GM18526 (cell line): ENCODE measurements around the gene ZNF385C.
A peak's percentile ranks its signal among the peaks of the same experiment; 100 is the strongest.

Experiments used
- POLR2A ChIP-seq: IDR thresholded peaks from 3 replicates; pipeline ENCODE4 v1.6.1; 2011; ENCODE audit not compliant: insufficient read length; ENCODE audit errors: extremely low read depth

ZNF385C gene

GRCh38 chr17:42113293-42114069 is 15.2 kb upstream of the ZNF385C start:
- no peak for TF ChIP-seq POLR2A

DNA sequence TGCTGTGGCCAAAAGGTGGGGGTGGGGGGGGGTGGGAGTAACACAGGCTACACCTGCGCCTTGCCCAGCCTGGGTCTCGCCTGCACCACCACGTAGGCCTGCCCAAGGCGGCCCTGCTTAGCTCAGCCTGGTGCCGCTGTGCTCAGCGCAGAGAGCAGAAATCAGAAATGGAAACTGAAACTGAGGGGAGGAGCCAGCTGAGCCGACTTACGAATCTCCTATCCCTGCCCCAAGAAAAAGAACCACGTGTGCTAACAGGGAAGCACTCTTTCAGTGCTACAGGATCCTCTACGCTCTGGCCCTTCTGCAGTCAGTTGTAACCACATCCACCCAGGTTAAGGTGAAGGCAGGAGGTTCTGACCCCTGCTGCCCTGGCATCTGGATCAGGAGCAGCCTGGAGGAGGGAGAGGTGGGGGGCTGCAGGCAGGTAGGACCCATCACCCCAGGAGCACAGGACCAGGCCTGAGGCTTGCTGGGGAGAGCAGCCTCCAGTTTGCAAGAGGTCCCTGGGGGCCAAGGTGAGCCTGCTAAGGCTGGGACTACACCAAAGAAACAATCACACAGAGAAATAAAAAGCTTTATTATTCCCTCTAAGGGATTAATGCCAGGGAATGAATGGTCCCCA is 14.4 kb upstream of the ZNF385C start, which contains the start of gene DHX58:
Gene DHX58, minus strand, starts transcription at position 163 of the 625 bp plus-strand sequence. CDS start 822 bp downstream, outside the sequence.
- TF ChIP-seq POLR2A: peak; percentile 95

DNA sequence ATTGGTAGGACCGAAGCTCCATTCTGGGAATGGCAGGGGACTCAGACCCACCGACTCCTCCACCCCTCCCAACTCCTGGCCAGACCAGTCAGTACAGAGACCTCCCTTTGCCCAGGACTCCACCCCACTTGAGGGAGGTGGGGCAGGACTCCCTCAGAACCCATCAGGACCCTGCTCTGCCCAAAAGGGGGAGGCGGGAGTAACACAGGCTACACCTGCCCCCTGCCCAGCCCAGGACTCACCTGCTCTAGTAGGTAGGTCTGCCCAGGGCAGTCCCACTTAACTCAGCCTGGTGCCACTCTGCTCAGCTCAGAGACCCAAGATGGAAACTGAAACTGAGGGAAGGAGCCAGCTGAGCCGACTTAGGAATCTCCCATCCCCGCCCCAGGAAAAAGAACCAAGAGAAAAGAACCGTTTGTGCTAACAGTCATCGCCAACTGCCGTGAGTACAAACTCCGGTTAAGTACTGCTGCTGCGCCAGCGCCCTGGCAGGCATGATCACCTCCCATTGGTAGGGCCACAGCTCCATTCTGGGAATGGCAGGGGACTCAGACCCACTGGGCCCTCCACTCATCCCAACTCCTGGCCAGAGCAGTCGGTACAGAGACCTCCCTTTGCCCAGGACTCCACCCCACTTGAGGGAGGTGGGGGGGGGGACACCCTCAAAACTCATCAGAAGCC is 13.7 kb upstream of the ZNF385C start:
- TF ChIP-seq POLR2A: peak; percentile 32

- no peak for TF ChIP-seq POLR2A
Observed at GRCh38 chr17:42111265-42111636, 13.0 kb upstream of the ZNF385C start.

DNA sequence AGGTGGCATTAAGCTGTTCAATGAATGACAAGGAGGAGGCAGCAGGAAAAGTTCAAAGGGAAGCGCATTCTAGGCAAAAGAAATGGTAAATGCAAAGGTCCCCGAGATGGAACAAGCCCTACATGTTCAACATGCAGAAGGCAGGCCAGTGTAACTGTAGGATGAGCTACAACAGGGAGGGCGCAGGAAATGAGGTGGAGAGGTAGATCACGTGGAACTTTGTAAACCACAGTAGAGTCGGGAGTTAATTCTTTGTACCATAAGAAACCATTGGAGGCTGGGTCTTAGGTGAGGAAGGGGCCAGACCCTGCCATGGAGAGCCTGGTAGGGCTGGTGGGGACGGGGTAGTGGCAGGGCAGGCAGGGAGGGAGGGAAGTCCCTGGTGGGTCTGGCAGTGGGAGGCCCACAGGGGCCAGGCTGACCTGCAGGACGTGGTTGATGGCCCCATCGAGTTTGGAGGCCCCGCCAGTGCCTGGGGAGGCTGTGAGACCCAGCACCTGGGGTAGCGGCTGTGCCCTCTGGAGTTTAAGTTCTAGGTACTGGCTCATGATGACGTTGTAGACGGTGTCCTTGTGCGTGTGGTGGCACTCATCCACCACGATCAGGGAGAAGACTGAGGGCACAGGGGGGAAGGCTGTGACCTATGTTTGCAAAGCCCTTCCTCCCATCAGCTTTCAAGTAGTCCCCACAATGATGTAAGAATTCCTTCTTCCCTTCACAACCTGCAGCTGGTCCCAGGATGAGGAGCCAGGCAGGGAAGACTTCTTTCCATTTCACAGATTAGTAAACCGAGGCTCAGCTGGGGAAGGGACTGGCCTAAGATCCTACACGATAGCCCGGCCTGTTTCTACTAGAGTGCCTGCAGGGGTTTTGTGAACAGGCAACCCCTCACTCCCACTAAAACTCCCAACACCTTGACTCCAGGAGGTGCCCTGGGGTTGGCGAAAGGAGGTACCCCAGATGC is 12.3 kb upstream of the ZNF385C start:
- TF ChIP-seq POLR2A: no peak

DNA sequence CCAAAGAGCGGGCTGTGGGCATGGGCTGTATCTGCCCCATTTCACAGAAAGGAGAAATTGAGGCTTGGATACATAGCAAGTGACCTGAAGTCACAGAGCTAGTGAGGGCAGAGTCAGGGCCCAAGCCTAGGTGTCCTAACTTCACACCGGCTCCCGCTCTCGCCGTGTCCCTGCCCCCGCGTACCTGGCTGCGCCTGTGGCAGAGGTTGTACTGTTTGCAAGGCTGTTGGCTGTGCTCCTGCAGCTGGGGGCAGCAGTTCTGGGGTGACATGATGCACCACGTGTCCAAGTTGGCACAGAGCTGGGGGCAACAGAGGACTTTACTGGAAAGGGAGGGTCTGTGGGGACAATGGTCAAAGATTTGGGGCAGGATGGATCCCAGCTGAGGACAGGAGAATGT is 10.8 kb upstream of the ZNF385C start:
- no peak for TF ChIP-seq POLR2A

DNA sequence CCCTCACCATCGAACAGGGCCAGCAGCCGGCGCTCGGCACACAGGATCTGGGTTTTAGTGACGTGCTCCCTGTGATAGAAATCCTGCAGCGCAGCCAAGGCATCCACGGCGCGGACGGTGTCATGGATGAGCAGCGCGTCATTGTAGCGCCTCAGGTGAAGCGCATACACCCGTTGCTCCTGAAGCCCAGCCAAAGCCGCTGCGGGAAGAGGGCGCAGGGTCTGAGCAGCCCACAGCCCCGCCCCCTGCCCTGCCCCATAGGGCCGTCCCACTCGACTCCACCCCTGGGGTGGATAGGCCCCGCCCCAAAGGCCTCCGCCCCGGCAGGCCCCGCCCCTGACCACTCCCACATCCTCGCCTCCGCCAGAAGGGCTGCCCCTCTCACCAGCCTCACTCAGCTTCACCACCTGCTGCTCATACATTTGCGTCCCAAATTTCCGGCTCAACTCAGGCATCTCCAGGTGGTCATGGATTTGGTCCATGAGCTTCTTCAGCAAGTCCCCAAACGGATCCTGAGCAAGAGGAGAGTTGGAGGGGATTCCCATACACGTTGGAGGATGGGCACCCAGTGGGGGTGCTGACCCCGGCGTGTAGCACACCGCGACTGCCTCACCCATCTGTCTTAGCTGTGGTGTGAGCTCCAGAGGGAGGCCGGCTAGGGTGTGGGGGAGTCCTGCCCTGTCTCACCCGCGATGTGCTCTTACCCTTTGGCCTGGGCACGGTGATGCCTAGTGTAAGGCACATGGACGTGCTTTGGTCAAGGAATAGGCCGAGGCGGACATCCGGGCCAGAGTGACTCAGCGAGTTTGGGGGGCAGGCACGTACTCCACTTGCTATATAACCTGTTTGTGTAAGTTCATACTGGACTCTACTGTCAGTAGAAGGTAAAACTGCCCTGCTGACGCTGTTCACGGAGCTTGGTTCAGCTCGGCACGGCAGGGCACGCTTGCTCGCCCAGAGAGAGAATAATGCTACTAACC is 9.6 kb upstream of the ZNF385C start:
- peak; percentile 41 for TF ChIP-seq POLR2A

- TF ChIP-seq POLR2A: no peak
Observed at GRCh38 chr17:42107124-42107523, 8.9 kb upstream of the ZNF385C start.

DNA sequence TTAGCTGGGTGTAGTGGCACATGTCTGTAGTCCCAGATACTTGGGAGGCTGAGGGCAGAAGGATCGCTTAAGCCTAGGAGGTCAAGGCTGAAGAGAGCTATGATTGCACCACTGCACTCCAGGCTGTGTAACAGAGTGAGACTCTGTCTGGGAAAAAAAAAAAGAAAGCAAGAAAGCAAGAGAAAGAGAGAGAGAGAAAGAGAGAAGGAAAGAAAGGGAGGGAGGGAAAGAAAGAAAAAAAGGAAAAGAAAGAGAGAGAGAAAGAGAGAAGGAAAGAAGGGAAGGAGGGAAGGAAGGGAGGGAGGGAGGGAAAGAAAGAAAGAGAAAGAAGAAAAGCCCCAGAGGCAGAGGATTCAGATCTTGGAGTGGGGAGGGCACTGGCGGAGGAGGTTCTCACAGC is 7.7 kb upstream of the ZNF385C start:
- TF ChIP-seq POLR2A: no peak

GRCh38 chr17:42104264-42104663 is 6.0 kb upstream of the ZNF385C start:
- TF ChIP-seq POLR2A: no peak

DNA sequence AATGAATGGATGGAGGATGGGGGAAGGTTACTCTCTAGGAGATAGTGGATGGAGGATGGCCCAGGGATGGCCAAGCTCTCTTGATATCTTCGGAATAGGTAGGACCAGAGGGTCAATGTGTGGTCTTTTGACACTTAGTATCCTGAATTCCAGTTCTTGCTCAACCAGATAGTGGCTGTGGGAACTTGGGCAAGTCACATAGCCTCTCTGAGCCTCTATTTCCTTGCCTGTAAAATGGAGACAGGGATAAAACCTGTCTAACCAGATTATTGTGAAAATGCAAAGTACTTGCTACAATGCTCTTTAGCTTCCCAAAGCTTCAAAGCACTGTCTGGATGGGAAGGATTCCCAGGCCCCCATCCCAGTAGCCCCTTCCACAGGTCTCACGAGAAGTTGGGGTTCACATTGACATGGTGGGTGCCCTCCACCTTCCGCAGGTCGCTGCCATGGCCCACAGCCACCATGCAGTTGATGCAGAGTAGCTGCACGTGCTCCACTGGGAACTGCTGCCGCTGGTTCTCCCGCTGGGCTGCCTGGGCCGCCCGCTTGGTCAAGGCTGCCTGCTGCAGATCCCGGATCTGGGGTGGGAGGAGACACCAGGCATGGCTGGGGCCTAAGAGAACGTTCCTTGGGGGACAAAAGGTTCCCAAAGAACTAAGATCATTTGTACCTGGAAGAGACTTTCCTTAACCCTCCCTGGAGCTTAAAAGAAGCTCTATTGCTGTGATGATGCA is 5.1 kb upstream of the ZNF385C start:
- TF ChIP-seq POLR2A: no peak

DNA sequence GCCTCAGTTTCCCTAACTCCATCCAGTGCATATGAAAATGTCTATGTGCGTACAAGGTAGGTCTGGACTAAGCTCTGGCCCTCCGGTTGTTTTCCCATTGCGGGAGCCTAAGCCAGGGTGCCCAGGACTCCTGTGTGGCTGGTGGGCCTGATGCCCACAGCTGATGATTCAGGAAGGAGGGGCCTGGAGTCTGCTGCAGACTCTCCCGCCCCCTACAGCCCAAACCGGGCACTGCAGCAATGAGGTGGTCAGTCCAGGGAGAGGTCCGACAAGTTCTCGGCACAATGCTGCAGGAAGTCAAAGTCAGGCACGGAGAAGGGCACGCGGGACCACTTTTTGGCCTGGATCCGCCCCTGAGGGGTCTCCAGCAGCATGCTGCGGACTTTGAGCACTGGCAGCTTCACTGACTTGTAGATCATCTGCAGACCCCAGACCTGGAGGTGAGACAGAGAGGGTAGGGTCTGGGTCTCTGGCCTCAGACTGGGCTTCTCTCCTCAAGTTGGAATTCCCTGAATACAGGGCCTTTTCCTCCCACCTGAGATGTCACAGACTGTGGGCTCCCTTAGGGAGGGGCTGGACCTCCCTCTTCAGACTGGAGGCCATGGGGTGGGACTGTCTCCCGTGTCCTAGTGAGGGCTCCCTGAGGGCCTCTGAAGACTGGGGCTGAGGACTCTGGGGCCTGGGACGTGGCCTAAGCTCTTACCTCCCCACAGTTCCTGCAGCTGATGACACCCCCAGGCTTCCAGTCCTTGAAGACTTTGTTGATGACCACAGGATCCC is 3.4 kb upstream of the ZNF385C start:
- TF ChIP-seq POLR2A: no peak
